NCI-H1417 treated with DMSO at 0.1 percent for 48 hours (cell line): ENCODE data around the gene FUT7.
A peak's percentile ranks its signal among the peaks of the same experiment; 100 is the strongest.
"Not testable (repeated sequence)": the region's sequence is repeated elsewhere in the genome, so short reads cannot be mapped to it uniquely, and the experiment has no call there.

Source experiments
- DNase-seq: peaks from one replicate; lab custom pipeline; 2025; lab: John Stamatoyannopoulos, UW

FUT7 gene

DNA sequence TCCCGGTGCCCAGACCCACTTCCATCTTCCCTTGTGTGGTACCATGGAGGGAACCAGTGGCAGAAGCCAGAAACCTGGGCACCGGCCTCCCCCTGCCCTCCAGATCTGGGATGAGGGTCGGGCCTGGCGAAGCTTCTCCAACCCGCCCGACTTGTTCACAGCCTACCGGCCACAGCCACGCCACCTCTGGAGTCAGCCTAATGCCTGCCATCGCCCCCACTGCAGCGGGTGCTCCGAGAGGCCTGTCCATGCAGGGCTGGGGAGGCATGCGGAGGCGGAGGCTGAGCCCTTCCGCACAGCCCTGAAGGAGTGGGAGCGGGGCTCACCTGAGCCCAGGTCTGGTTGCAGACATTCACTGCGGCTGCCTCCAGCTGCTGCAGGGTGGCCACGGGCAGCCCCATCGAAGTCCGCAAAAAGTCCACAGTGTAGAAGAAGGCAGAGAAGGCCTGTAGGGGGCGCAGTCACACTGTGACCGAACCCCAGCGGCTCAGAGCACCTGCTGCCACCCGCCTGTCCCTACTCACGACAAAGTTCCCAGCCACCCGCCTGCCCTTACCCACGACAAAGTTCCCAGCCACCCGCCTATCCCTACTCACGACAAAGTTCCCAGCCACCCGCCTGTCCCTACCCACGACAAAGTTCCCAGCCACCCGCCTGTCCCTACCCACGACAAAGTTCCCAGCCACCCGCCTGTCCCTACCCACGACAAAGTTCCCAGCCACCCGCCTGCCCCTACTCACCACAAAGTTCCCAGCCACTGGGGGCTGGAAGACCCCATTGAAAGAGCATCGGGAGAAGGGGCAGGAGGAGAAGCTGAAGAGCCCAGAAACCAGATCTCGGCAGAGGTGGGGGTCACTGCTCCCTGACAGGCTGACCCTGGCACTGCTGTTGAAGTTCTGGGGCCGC is 17.9 kb upstream of the FUT7 start:
- no peak for DNase-seq

DNA sequence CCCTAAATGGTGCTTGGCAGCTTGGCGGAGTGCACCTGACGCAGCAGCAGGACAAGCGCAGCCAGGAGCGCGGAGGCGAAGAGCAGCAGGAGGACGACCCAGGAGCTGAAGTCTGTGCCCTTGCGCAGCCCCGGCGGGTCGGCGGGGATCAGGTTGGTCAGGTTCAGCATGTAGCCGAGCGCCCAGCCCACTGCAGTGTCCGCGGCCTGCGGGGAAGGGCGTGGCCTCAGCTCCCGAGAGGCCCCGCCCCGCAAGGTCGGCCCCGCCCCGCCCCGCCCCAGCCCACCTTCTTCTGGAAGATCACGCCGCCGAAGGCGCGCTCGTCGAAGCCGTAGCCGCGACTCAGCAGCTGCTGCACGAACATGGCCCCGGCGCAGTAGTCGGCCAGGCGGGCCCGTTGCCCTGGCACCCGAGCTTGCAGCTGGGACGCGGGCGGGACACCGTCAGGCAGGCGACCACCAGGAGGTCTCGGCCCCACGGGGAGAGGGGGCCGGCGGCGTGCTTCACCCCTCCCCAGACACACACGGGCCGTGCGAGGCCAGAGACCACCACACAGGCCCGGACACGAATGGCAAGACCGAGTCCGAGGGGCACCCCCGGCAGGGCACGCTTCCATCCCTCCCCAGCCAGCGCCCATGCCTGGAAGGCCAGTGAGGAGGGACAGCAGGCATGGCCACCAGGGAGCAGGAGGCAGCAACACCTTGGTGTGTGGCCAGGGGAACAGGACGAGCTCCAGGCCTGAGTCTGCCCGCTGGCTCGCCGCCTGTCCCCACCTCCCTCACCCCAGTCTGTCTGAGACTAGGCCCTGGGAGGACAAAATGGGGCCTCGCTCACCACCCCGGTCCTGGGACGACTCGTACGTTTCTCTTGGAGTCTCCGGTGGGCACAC is 17.0 kb upstream of the FUT7 start:
- no peak for DNase-seq

DNA sequence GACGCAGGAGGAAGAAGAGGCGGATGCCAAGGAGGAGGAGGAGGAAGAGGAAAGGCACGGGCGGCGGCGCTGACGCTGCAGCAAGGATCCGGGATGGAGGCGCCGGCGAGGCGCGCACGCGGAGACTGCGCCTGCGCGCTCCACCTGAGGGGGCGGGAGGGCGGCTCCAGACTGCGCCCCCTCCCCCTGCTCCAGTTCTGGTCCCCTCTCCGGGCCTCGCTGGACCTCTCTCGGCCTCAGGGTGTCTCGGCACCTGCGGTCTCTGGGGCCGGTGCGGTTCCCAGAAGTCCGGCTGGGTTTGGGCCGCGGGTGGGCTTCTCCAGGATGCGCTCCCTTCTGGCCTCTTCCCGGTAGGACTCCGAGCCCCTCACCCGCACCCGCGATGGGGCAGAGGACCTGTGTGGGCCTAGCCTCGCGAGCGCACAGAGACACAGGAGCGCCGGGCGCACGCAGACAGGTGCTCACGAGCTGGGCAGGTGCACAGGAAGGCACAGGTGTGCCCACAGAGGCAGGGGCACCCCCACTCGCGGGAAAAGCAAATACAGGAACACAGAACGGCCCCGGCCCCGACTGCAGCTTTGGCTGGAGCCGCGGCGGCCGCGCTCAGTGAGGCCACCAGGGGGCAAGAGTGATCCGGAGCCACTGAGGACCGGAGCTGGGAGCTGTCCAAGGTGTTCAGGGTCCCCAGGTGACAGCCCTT is 14.3 kb upstream of the FUT7 start, which contains the start of gene NPDC1:
Gene NPDC1, minus strand, starts transcription at position 90 of the 700 bp plus-strand sequence. CDS start 188 bp downstream, outside the sequence.
- peak; percentile 73 for DNase-seq

DNA sequence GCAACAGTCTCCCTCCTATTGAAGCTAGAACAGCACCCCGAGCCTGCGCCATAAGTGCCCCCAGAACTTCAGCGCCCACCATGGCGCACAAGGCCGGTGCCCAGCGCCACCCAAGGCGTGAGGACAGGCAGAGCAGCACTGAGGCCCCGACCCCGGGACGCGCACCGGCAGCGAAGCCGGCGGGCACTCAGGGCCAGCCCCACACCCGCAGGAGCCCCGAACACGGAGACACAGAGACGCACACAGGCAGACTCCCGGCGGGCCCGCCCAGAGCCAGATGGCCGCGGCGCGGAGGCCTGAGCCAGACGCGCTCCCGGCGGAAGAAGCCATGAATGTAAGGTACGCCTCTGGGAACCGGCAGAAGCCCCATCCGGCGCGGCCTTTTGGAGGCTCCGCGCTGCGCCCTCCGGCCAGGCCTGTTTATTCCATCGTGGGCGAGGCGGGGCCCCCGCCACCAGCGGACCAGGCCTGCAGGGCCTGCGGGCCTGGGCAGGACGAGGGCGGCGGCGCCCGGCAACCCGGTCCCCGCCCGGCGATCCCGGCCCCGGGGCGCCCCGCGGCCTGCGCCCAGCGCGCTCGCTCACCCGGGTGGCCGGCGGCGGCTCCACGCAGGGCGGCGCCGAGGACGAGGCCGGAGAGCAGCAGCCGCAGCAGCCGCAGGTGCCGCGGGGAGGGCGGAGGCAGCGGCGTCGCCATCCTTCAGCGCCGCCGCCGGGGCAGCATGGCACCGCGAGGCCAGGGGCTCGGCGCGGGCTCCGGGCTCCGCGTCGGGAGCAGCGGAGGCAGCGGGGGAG is 13.6 kb upstream of the FUT7 start:
- DNase-seq, result no peak

- DNase-seq, result no peak
Measured at GRCh38 chr9:137044502-137045177, 12.8 kb upstream of the FUT7 start.

- no peak for DNase-seq
Measured at GRCh38 chr9:137044037-137044436, 12.1 kb upstream of the FUT7 start.

DNA sequence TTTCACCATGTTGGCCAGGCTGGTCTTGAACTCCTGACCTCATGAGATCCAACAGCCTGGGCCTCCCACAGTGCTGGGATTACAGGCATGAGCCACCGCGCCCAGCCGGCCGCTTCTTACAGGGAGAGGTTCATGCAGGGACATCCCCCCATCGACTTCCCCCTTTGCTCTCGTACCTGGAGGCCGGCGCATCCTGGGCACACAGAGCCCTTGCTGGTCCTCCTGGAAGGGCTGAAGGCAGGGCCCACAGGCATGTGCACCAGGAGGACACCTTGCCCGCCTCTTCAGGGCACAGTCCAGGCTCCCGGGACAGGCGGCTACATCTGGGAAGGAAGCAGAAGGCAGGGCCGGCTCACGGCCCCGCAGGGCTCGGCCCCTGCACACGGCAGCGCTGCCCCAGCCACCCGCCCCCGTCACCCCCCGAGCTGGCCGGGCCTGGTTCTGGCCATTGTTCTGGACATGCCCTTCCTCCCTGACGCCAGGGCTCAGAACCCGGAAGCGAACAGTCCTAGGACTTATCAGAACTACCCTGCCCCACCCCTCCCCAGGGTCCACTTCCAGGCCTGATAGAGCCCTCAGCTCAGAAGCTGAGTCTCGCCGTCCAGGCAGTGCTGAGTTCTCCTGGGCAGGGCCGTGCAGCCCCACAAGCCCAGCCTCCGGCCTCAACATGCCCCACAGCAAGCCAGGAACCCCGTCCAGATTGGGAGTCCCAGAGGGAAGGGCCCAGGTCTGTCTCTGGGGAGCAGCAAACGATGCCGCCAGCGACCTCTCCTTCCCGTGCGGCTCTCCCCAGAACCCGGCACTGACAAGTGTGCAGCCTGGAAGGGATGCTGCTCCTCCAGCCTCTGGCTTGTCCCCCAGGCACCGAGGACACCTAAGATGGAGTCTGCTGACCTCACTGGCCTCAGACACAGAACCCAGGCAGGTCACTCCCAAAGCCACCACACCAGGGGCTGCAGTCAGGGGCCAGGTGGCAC is 11.2 kb upstream of the FUT7 start:
- no peak for DNase-seq

GRCh38 chr9:137041124-137041523 is 9.2 kb upstream of the FUT7 start:
- no peak for DNase-seq

DNA sequence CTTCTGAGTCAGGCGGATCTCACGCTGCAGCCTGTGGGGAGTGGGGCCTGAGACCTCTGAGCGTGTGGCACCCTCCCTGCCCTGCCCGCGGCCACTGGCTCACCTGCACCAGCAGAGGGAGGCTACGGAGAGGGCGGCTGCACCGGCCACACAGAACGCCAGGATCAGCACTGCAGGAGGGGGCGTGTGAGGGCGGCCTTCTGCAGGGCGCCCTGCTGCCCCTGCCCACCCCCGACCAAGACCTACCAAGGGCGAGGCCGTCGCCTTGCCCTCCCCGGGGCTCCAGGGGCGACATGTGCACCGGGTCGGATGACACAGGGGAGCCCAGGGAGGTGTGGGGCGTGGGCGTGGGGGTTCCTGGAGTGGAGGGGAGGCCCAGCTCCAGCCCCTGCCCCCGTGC is 8.7 kb upstream of the FUT7 start:
- DNase-seq, result no peak

DNA sequence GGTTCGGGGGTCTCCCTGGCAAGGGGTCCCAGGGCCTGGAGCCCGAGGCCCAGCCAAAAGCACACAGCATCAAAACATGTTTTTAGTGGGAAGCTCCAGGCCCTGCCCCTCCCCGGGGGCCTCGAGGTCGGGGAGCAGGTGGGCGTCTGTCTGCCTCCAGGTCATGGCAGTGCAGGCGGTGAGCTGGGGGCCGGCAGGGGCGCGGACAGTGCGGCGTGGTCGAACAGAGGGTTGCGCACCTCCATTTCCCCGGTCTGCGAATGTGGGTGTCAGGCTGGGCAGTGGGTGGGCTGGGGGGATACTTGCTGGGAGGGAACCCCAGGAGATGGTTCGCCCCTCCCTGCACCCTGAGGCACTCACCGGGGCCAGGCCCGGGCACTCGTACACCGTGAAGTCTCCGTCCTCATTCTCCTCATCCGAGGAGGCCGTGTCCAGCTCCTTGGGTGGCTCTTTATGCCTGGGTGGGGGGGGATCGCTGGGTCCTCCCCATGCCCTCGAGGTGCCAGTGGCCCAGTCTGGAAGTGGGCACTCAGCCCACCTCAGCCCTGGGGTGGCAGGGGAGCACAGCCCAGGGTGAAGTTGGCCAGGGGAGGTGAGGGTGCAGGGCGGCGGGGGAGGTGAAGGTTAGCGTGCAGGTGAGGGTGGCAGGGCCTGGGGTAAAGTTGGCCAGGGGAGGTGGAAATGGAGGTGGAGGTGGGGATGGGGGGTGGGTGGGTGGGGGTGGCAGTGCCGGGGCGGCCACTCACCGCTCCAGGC is 7.9 kb upstream of the FUT7 start:
- DNase-seq, result no peak

GRCh38 chr9:137038916-137039315 is 7.0 kb upstream of the FUT7 start:
- no peak for DNase-seq

DNA sequence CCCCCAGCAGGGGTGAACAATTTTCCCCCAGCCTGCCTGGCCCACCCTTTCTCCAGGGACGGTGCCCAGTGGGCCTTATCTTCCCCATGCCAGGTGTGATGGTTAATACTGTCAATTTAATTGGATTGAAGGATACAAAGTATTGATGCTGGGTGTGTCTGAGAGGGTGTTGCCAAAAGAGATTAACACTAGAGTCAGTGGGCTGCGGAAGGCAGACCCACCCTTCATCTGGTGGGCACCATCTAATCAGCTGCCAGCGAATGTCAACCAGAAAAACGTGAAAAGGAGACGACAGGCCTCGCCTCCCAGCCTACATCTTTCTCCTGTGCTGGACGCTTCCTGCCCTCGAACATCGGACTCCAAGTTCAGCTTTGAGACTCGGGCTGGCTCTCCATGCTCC is 5.6 kb upstream of the FUT7 start:
- no peak for DNase-seq

DNA sequence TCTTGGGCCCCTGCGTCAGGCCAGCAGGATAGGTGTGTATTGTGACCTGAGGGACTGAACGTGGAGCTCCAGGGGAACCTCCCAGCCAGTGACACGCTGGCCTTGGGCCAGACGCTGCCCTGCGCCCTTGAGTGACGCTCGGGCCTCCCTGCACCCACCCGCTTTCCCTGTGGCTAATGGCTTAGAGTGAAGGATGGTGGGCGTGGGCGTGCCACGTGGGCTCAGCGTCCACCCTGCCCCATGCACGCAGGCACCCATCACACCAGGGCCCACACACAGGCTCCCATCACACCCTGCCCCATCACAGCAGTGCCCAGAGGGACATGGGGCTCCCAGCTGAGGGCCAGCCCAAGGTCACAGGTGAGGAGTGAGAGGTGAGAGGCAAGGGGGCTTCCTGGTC is 5.1 kb upstream of the FUT7 start:
- DNase-seq, result no peak

GRCh38 chr9:137035937-137036336 is 4.0 kb upstream of the FUT7 start:
- DNase-seq, result no peak

DNA sequence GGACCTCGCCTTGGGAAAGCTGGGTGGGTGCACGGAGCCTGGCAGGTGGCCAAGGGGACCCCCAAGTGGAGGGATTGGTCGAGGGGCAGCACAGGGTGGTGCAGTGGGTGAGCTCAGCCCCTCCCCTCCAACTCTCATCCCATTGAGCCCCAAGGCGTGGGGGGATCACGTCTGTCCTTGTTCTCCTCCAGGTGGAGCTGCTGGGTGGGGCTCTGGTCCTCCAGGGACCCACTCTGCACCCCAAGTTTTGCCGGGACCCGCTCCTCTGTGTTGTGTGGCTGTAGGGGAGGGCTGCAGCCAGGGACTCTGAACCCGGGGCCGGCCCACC is 3.6 kb upstream of the FUT7 start:
- no peak for DNase-seq

- DNase-seq, result no peak
Measured at GRCh38 chr9:137034709-137035506, 3.0 kb upstream of the FUT7 start.

GRCh38 chr9:137034039-137034708 is 2.3 kb upstream of the FUT7 start:
- DNase-seq, result no peak

DNA sequence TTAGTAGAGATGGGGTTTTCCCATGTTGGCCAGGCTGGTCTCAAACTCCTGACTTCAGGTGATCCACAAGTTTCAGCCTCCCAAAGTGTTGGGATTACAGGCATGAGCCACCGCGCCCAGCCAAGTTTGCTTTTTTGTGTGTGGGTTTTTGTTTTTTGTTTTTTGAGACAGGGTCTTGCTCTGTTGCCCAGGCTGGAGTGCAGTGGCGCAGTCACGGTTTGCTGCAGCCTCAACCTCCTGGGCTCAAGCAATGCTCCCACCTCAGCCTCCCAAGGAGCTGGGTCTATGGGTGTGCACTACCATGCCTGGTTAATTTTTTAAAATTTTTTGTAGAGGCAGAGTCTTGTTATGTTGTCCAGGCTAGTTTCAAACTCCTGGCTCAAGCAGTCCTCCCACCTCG is 1.6 kb upstream of the FUT7 start:
- not testable (repeated sequence) for DNase-seq
